ENCODE data around the gene TAF5L.

The TAF5L gene

DNA sequence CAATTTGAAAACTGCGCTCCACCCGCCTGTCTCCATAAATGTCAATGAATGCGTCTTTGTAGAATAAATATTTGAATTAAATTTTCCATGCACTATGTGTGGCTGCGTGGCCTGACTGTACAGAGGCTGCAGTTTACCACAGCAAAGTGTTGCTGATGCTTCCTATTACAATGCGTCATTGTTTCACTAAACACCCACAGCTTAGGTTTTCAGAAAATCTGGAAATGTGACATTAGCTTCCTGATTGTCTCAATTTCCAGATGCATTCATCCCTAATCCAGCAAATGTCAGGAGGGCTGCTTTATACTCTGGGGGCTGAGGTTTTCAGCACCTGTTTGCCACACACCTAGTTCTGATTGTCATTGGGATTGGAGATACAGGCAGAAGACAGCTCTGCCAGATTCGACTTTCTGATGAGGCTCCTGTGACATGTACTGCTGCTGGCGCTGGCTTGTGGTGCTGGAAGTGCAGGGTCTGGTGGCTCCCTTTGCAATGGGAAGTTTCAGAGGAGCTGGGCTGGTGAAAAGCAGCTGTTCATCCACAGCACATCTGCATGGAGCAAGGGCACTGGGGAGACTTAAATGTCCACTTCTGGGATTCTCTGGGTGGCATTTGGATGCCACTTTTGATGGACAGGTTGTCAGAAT lies 40.1 kb upstream of the TAF5L start:
- peaks cover 29% of the 10 kb centered on the region for H3K36me3 ChIP-seq (ENCODE audit: insufficient read depth, low read length)
- no peaks in the 10 kb centered on the region for H3K27me3 ChIP-seq (ENCODE audit: insufficient read depth, low read length)
- H3K79me2 ChIP-seq (ENCODE audit: insufficient read depth, low read length), result no peaks in the 10 kb centered on the region
- H3K4me3 ChIP-seq (ENCODE audit: low read depth, low read length, poor library complexity, severe bottlenecking), result no peak overlapping the region
- no peaks in the 10 kb centered on the region for H3K9me2 ChIP-seq (ENCODE audit: low read depth, low read length)
- no peaks in the 10 kb centered on the region for H4K20me1 ChIP-seq (ENCODE audit: insufficient read depth, low read length)
- no peak overlapping the region for H3K27ac ChIP-seq (ENCODE audit: low read depth, low read length, poor library complexity, severe bottlenecking)
- H3K4me1 ChIP-seq (ENCODE audit: insufficient read depth, low read length, severe bottlenecking), result peaks cover 28% of the 10 kb centered on the region
- no peak overlapping the region for H3K9ac ChIP-seq (ENCODE audit: low read length)
- TF ChIP-seq, protein P1, sequence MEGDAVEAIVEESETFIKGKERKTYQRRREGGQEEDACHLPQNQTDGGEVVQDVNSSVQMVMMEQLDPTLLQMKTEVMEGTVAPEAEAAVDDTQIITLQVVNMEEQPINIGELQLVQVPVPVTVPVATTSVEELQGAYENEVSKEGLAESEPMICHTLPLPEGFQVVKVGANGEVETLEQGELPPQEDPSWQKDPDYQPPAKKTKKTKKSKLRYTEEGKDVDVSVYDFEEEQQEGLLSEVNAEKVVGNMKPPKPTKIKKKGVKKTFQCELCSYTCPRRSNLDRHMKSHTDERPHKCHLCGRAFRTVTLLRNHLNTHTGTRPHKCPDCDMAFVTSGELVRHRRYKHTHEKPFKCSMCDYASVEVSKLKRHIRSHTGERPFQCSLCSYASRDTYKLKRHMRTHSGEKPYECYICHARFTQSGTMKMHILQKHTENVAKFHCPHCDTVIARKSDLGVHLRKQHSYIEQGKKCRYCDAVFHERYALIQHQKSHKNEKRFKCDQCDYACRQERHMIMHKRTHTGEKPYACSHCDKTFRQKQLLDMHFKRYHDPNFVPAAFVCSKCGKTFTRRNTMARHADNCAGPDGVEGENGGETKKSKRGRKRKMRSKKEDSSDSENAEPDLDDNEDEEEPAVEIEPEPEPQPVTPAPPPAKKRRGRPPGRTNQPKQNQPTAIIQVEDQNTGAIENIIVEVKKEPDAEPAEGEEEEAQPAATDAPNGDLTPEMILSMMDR (IDR thresholded peaks at IDR 0.05; ENCODE audit: low read length), result no peak
- no peak for TF ChIP-seq EZH2 (IDR thresholded peaks at IDR 0.05; ENCODE audit: borderline replicate concordance, low read length)
- H2AFZ ChIP-seq (ENCODE audit: low read length), result no peak overlapping the region
- H3K4me2 ChIP-seq (ENCODE audit: low read length), result no peak overlapping the region
- no peaks in the 10 kb centered on the region for H3F3A ChIP-seq (ENCODE audit: insufficient read depth, low read length)
- H3K9me3 ChIP-seq (ENCODE audit: low read length), result no peaks in the 10 kb centered on the region

- Histone ChIP-seq H3K4me3 (ENCODE audit: low read depth, low read length, poor library complexity, severe bottlenecking) (no peak overlapping the region), H3K9me3 (ENCODE audit: low read length) (no peaks in the 10 kb centered on the region), H3F3A (ENCODE audit: insufficient read depth, low read length) (no peaks in the 10 kb centered on the region), H3K4me2 (ENCODE audit: low read length) (no peak overlapping the region), H2AFZ (ENCODE audit: low read length) (no peak overlapping the region), H3K27ac (ENCODE audit: low read depth, low read length, poor library complexity, severe bottlenecking) (no peak overlapping the region), H3K4me1 (ENCODE audit: insufficient read depth, low read length, severe bottlenecking) (peaks cover 31% of the 10 kb centered on the region), H3K9me2 (ENCODE audit: low read depth, low read length) (no peaks in the 10 kb centered on the region), H3K79me2 (ENCODE audit: insufficient read depth, low read length) (no peaks in the 10 kb centered on the region), H3K9ac (ENCODE audit: low read length) (no peak overlapping the region), H3K27me3 (ENCODE audit: insufficient read depth, low read length) (no peaks in the 10 kb centered on the region), H3K36me3 (ENCODE audit: insufficient read depth, low read length) (peaks cover 45% of the 10 kb centered on the region), H4K20me1 (ENCODE audit: insufficient read depth, low read length) (no peaks in the 10 kb centered on the region)
- TF ChIP-seq EZH2 (IDR thresholded peaks at IDR 0.05; ENCODE audit: borderline replicate concordance, low read length), result no peak
- TF ChIP-seq, protein P1 (IDR thresholded peaks at IDR 0.05; ENCODE audit: low read length), result no peak
Measured at GRCh38 chr1:229664133-229664689, 38.3 kb upstream of the TAF5L start.

DNA sequence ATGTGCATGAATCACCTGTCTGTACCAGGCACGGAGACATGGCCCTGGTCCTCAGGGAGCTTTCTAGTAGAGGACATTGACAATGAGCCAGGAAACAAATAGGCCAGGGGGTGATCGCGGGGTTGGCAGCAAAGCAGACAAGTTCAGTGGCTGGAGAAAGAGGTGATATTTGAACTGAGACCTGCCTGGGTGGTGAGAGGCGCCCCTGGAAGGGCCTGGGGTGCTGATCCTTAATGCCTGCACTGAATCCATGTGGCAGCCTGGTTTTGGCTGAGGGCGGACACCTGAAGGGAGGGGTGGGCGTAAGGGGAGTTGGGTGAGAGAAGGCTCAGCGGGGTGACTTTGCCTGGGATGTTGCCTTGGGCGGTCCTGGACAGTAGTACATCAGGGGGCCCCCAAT lies 36.0 kb upstream of the TAF5L start:
- H3F3A ChIP-seq (ENCODE audit: insufficient read depth, low read length), result no peaks in the 10 kb centered on the region; the same call in 1 of the 2 replicates
- H3K4me3 ChIP-seq (ENCODE audit: low read depth, low read length, poor library complexity, severe bottlenecking), result no peak overlapping the region
- no peaks in the 10 kb centered on the region for H3K79me2 ChIP-seq (ENCODE audit: insufficient read depth, low read length)
- H3K4me2 ChIP-seq (ENCODE audit: low read length), result no peak overlapping the region
- no peaks in the 10 kb centered on the region for H3K27me3 ChIP-seq (ENCODE audit: insufficient read depth, low read length)
- peaks cover 25% of the 10 kb centered on the region for H3K4me1 ChIP-seq (ENCODE audit: insufficient read depth, low read length, severe bottlenecking)
- H3K36me3 ChIP-seq (ENCODE audit: insufficient read depth, low read length), result peaks cover 59% of the 10 kb centered on the region
- H2AFZ ChIP-seq (ENCODE audit: low read length), result no peak overlapping the region
- no peak overlapping the region for H3K27ac ChIP-seq (ENCODE audit: low read depth, low read length, poor library complexity, severe bottlenecking)
- no peak for TF ChIP-seq EZH2 (IDR thresholded peaks at IDR 0.05; ENCODE audit: borderline replicate concordance, low read length)
- TF ChIP-seq, protein P1 (IDR thresholded peaks at IDR 0.05; ENCODE audit: low read length), result no peak
- H4K20me1 ChIP-seq (ENCODE audit: insufficient read depth, low read length), result no peaks in the 10 kb centered on the region
- H3K9me2 ChIP-seq (ENCODE audit: low read depth, low read length), result no peaks in the 10 kb centered on the region
- H3K9ac ChIP-seq (ENCODE audit: low read length), result no peak overlapping the region
- no peaks in the 10 kb centered on the region for H3K9me3 ChIP-seq (ENCODE audit: low read length)
